ENCODE data around the gene ARMC7. TPM values are rescaled to one million over a fixed set of nuclear protein-coding genes. Genes with fewer than 3 reads are reported as not detected.

The ARMC7 gene
- total and polyA plus RNA-seq, 2 of the 4 experiments (the other 2 are of a cell fraction), result 1.8 to 6.9 TPM

GRCh38 chr17:75129576-75129975 lies 19.8 kb downstream of the ARMC7 start:
- Histone ChIP-seq H3K23ac (ENCODE audit: low read depth, low read length) (no peak overlapping the region), H3K9me3 (ENCODE audit: control insufficient read depth, insufficient read depth, low read length) (no peaks in the 10 kb centered on the region), H3K36me3 (ENCODE audit: control insufficient read depth, insufficient read depth, low read length) (peaks cover 15% of the 10 kb centered on the region), H3K18ac (ENCODE audit: low read depth, low read length) (no peak overlapping the region), H2AK5ac (ENCODE audit: low read depth, low read length) (no peak overlapping the region), H3K9me1 (ENCODE audit: insufficient read depth, low read length) (peaks cover 22% of the 10 kb centered on the region), H3K4ac (ENCODE audit: low read depth, low read length) (no peak overlapping the region), H2AK9ac (replicated peaks; ENCODE audit: low read depth, low read length, poor library complexity) (peak overlapping the region; percentile 44), H2BK15ac (ENCODE audit: low read depth, low read length) (no peak overlapping the region), H3K4me2 (ENCODE audit: low read depth, low read length) (no peak overlapping the region), H4K5ac (ENCODE audit: low read depth, low read length) (no peak overlapping the region), H3K4me3 (ENCODE audit: insufficient read depth, low read depth, low read length) (no peak overlapping the region), H4K91ac (ENCODE audit: insufficient read depth, low read depth, low read length) (no peak overlapping the region), H4K20me1 (ENCODE audit: insufficient read depth, low read length) (peaks cover 12% of the 10 kb centered on the region), H4K8ac (ENCODE audit: low read depth in 2 of 2, low read length in 2 of 2) (no peak overlapping the region), H3K9ac (ENCODE audit: low read depth, low read length) (no peak overlapping the region), H3K4me1 (ENCODE audit: control insufficient read depth, insufficient read depth, low read length) (no peaks in the 10 kb centered on the region; the same call in 1 of the 2 replicates), H3K27me3 (ENCODE audit: control insufficient read depth, insufficient read depth, low read length) (no peaks in the 10 kb centered on the region), H3K79me1 (ENCODE audit: low read depth in 1 of 2, low read length in 2 of 2) (peaks cover 8 to 66% of the 10 kb centered on the region in 2 experiments), H3K14ac (replicated peaks; ENCODE audit: low read depth, low read length) (no peak overlapping the region), H2BK5ac (ENCODE audit: low read depth, low read length, poor library complexity, severe bottlenecking) (no peak overlapping the region), H2BK120ac (ENCODE audit: low read depth, low read length) (no peak overlapping the region), H2BK20ac (ENCODE audit: low read depth, low read length) (no peak overlapping the region), H2AFZ (replicated peaks; ENCODE audit: low read length, poor library complexity) (peak overlapping the region; percentile 46), H3K56ac (ENCODE audit: extremely low read depth, insufficient read depth, low read length) (no peak overlapping the region), H3K27ac (ENCODE audit: insufficient read depth, low read length) (no peak overlapping the region)
- 100% methylated on average over 2 of the region's 9 CpGs; no CpG with 5 or more reads in 1 of the 2 experiments for WGBS, 2 experiments (ENCODE audit: extremely low coverage in 2 of 2, insufficient read length in 1 of 2)
- no peak for TF ChIP-seq POLR2A (IDR thresholded peaks at IDR 0.05; ENCODE audit: low read depth, low read length)
- TF ChIP-seq MAZ (IDR thresholded peaks at IDR 0.05; ENCODE audit: borderline replicate concordance, low read depth, low read length), result no peak
- no peak for TF ChIP-seq RFX5 (IDR thresholded peaks at IDR 0.05; ENCODE audit: low read depth, low read length)
- no peak for TF ChIP-seq BHLHE40 (IDR thresholded peaks at IDR 0.05; ENCODE audit: low read depth, low read length)
- TF ChIP-seq CEBPB (IDR thresholded peaks at IDR 0.05; ENCODE audit: low read depth, low read length), result no peak
- TF ChIP-seq MAFK (IDR thresholded peaks at IDR 0.05; ENCODE audit: low read depth, low read length), result no peak
- no peak for TF ChIP-seq RAD21 (IDR thresholded peaks at IDR 0.05; ENCODE audit: low read length)
- no peak for TF ChIP-seq USF2 (IDR thresholded peaks at IDR 0.05; ENCODE audit: low read depth, low read length)
- no peak for TF ChIP-seq CTCF (conservative IDR thresholded peaks at IDR 0.05; ENCODE audit: low read depth, low read length)
- TF ChIP-seq FOS (IDR thresholded peaks at IDR 0.05; ENCODE audit: low read depth, low read length), result no peak
- no peak for TF ChIP-seq SMC3 (IDR thresholded peaks at IDR 0.05; ENCODE audit: low read depth, low read length)
- TF ChIP-seq RCOR1 (IDR thresholded peaks at IDR 0.05; ENCODE audit: insufficient replicate concordance, low read length), result no peak
- TF ChIP-seq MXI1 (IDR thresholded peaks at IDR 0.05; ENCODE audit: borderline replicate concordance, low read depth, low read length), result no peak
- TF ChIP-seq NFE2L2 (IDR thresholded peaks at IDR 0.05; ENCODE audit: low read depth, low read length), result no peak
- ChIA-PET CTCF (interaction anchor here (1.1 kb wide), 1 partner anchor 14 kb away, joined by 3 read pairs; no protein-coding TSS in a partner anchor), POLR2A (ENCODE audit: unreplicated experiment) (no interaction called here)
- in situ Hi-C loops (cut with MboI; ENCODE audit: low sequenced_read_pairs), result no loop called here
- DNase-seq, result no peak
- dilution Hi-C loops (cut with HindIII; ENCODE audit: low sequenced_read_pairs, unreplicated experiment), result no loop called here
- ATAC-seq (ENCODE audit: low read depth), result no peak
- no TSS peak for BruUV-seq (replicated peaks)
- intact Hi-C loops (cut with micrococcal nuclease), result no loop called here
